PC-3 (cell line): ENCODE measurements around the gene SLC35F1. TPM values are rescaled to one million over a fixed set of nuclear protein-coding genes. Genes with fewer than 3 reads are reported as not detected.
A peak's percentile ranks its signal among the peaks of the same experiment; 100 is the strongest.

ENCODE experiments used
- ATAC-seq: fragments of 200-7000 bp; cut with Tn5 transposase; 2 replicates; pipeline ENCODE4 v1.9.1; 2020; ENCODE audit warnings: mild to moderate bottlenecking, moderate library complexity
- BruUV-seq: library from RNA; stranded (reverse); fragments of 400-500 nt; replicated peaks from 2 replicates; lab custom pipeline; 2021; lab: Mats Ljungman, UMichigan
- CTCF ChIA-PET: fragments of 300-600 bp; sonication (Branson Sonifier 250); formaldehyde crosslinking; loops from one replicate; lab custom pipeline; 2022; ENCODE audit warnings: antibody characterized with exemption; lab: Charles Lee
- POLR2A ChIA-PET: fragments of 300-600 bp; sonication (Branson Sonifier 250); formaldehyde crosslinking; loops from one replicate; lab custom pipeline; 2022; ENCODE audit warnings: antibody characterized with exemption; ENCODE audit not compliant: unreplicated experiment; lab: Charles Lee
- DNase-seq: peaks from one replicate; pipeline ENCODE4 v3.0.0-alpha.2; 2015
- H2AFZ ChIP-seq: fragments of 300-600 bp; sonication (generic); 2 replicates; pipeline ENCODE4 v1.6.0; 2016; ENCODE audit warnings: antibody characterized with exemption, low read length
- H3F3A ChIP-seq: fragments of 300-600 bp; sonication (generic); one replicate; pipeline ENCODE4 v1.6.0; 2017; ENCODE audit warnings: antibody characterized with exemption, low read length, control low read depth, mild to moderate bottlenecking; ENCODE audit not compliant: unreplicated experiment
- H3K27ac ChIP-seq: fragments of 300-600 bp; sonication (generic); 2 replicates; pipeline ENCODE4 v1.5.1; 2016; ENCODE audit warnings: mild to moderate bottlenecking, low read length
- H3K27me3 ChIP-seq: fragments of 300-600 bp; sonication (generic); 2 replicates; pipeline ENCODE4 v1.6.1; 2016; ENCODE audit warnings: low read length, mixed read lengths
- H3K36me3 ChIP-seq: fragments of 300-600 bp; sonication (generic); 2 replicates; pipeline ENCODE4 v1.6.1; 2016; ENCODE audit warnings: low read depth, mixed run types, low read length, mixed read lengths
- H3K4me1 ChIP-seq: fragments of 300-600 bp; sonication (generic); 2 replicates; pipeline ENCODE4 v1.5.1; 2016; ENCODE audit warnings: low read length; ENCODE audit not compliant: insufficient read depth
- H3K4me2 ChIP-seq: fragments of 300-600 bp; sonication (generic); 2 replicates; pipeline ENCODE4 v1.6.0; 2016; ENCODE audit warnings: low read length
- H3K4me3 ChIP-seq: fragments of 300-600 bp; sonication (generic); 2 replicates; pipeline ENCODE4 v1.5.1; 2016; ENCODE audit warnings: mild to moderate bottlenecking, low read length, mixed read lengths
- H3K79me2 ChIP-seq: fragments of 300-600 bp; sonication (generic); 2 replicates; pipeline ENCODE4 v1.6.1; 2017; ENCODE audit warnings: low read length, mixed read lengths
- H3K9ac ChIP-seq: fragments of 300-600 bp; sonication (generic); 2 replicates; pipeline ENCODE4 v1.6.0; 2016; ENCODE audit warnings: mild to moderate bottlenecking, low read length
- H3K9me2 ChIP-seq: fragments of 300-600 bp; sonication (generic); replicated peaks from 2 replicates; pipeline ENCODE4 v1.6.1; 2016; ENCODE audit warnings: mixed run types, low read length, mixed read lengths
- H3K9me3 ChIP-seq: fragments of 300-600 bp; sonication (generic); 2 replicates; pipeline ENCODE4 v1.6.1; 2016; ENCODE audit warnings: low read length, mixed read lengths
- H4K20me1 ChIP-seq: fragments of 300-600 bp; sonication (generic); 2 replicates; pipeline ENCODE4 v1.6.1; 2016; ENCODE audit warnings: low read length, mixed read lengths
- CTCF ChIP-seq: fragments of 300-600 bp; sonication (generic); conservative IDR thresholded peaks from 2 replicates; pipeline ENCODE4 v1.5.1; 2017; ENCODE audit warnings: antibody characterized with exemption, low read depth, mild to moderate bottlenecking, low read length
- EZH2 ChIP-seq: fragments of 300-600 bp; sonication (generic); IDR thresholded peaks from one replicate; pipeline ENCODE4 v1.6.1; 2017; ENCODE audit warnings: antibody characterized with exemption, mild to moderate bottlenecking, low read length; ENCODE audit not compliant: unreplicated experiment
- EZH2phosphoT487 ChIP-seq: fragments of 300-600 bp; sonication (generic); IDR thresholded peaks from 2 replicates; pipeline ENCODE4 v1.6.1; 2018; ENCODE audit warnings: mild to moderate bottlenecking, antibody characterized with exemption, low read length, borderline replicate concordance
- intact Hi-C: fragments of 100-400 bp; cut with micrococcal nuclease; formaldehyde crosslinking; loops from 2 replicates; pipeline ENCODE4 v1.9.0; 2023
- total RNA-seq: library from RNA; depleted of rRNA; stranded (reverse); fragments of >200 nt; gene quantifications from 2 replicates; pipeline ENCODE4 v1.2.3, GENCODE V29; 2014

SLC35F1 gene
- total RNA-seq, 1 experiment from 2014 or later: not detected

- ChIA-PET POLR2A (no interaction called here), CTCF (interaction anchor here (1.2 kb wide), 1 partner anchor 11 kb away, joined by 5 read pairs; no protein-coding TSS in a partner anchor)
- Histone ChIP-seq H3K9ac (no peak overlapping the region), H4K20me1 (no peaks in the 10 kb centered on the region), H3K27ac (no peak overlapping the region), H3K79me2 (no peaks in the 10 kb centered on the region), H2AFZ (no peak overlapping the region), H3F3A (no peaks in the 10 kb centered on the region), H3K4me1 (no peaks in the 10 kb centered on the region), H3K36me3 (no peaks in the 10 kb centered on the region), H3K4me2 (no peak overlapping the region), H3K9me2 (no peaks in the 10 kb centered on the region), H3K9me3 (no peaks in the 10 kb centered on the region), H3K27me3 (no peaks in the 10 kb centered on the region), H3K4me3 (no peak overlapping the region)
- no peak for DNase-seq
- TF ChIP-seq EZH2phosphoT487: no peak
- TF ChIP-seq CTCF: no peak
- TF ChIP-seq EZH2: no peak
- no peak for ATAC-seq
- intact Hi-C loops: loop anchor here (5.0 kb wide), 1 partner anchor 577 kb away; no protein-coding TSS in a partner anchor
- BruUV-seq: no TSS peak
Measured at GRCh38 chr6:117974914-117975627, 68.0 kb downstream of the SLC35F1 start.

GRCh38 chr6:117976030-117976651 is 69.1 kb downstream of the SLC35F1 start:
- H3F3A ChIP-seq: no peaks in the 10 kb centered on the region
- H4K20me1 ChIP-seq: no peaks in the 10 kb centered on the region
- CTCF ChIA-PET: interaction anchor here (1.2 kb wide), 1 partner anchor 10 kb away, joined by 5 read pairs; no protein-coding TSS in a partner anchor
- intact Hi-C loops: loop anchor here (1.0 to 5.0 kb wide), 2 partner anchors 288 to 576 kb away; no protein-coding TSS in a partner anchor
- TF ChIP-seq EZH2 (no peak), CTCF (peak; percentile 75)
- H3K9ac ChIP-seq: no peak overlapping the region
- H3K9me2 ChIP-seq: no peaks in the 10 kb centered on the region
- no peak overlapping the region for H2AFZ ChIP-seq
- H3K4me1 ChIP-seq: no peaks in the 10 kb centered on the region
- no TSS peak for BruUV-seq
- no peak overlapping the region for H3K4me3 ChIP-seq
- no peak overlapping the region for H3K27ac ChIP-seq
- POLR2A ChIA-PET: no interaction called here
- no peak overlapping the region for H3K4me2 ChIP-seq
- no peaks in the 10 kb centered on the region for H3K27me3 ChIP-seq
- H3K9me3 ChIP-seq: no peaks in the 10 kb centered on the region
- DNase-seq: peak; percentile 61
- H3K79me2 ChIP-seq: no peaks in the 10 kb centered on the region
- no peaks in the 10 kb centered on the region for H3K36me3 ChIP-seq
- no peak for ATAC-seq
